Aorta (tissue), 5 donors: ENCODE measurements around the gene NFIA. TPM values are rescaled to one million over a fixed set of nuclear protein-coding genes. Genes with fewer than 3 reads are reported as not detected.
"Not testable (repeated sequence)": the region's sequence is repeated elsewhere in the genome, so short reads cannot be mapped to it uniquely, and the experiment has no call there.

Experiments
- ATAC-seq: fragments of 200-7000 bp; cut with Tn5 transposase; one replicate; pipeline ENCODE4 v1.9.1; 2022; ENCODE audit warnings: moderate library complexity; ENCODE audit not compliant: low FRiP score
- DNase-seq, 2 donors: peaks; one replicate each; pipeline ENCODE4 v3.0.0-alpha.2; 2020
- H3K27ac ChIP-seq, 2 donors: one replicate each; pipeline ENCODE4 v1.5.1; 2013; ENCODE audit warnings: low read length in 2 of 2, mild to moderate bottlenecking in 2 of 2, moderate library complexity in 2 of 2, control low read depth in 1 of 2, inconsistent platforms in 1 of 2, low read depth in 1 of 2
- H3K27me3 ChIP-seq, 2 donors: one replicate each; pipeline ENCODE4 v1.6.1; 2013; ENCODE audit warnings: control low read depth in 1 of 2, low read length in 1 of 2, mild to moderate bottlenecking in 1 of 2, moderate library complexity in 1 of 2; ENCODE audit not compliant: insufficient read depth in 2 of 2, control insufficient read depth in 1 of 2
- H3K36me3 ChIP-seq, 2 donors: one replicate each; pipeline ENCODE4 v1.6.1; 2013; ENCODE audit warnings: control low read depth in 1 of 2, low read length in 1 of 2, mild to moderate bottlenecking in 1 of 2; ENCODE audit not compliant: insufficient read depth in 2 of 2, control insufficient read depth in 1 of 2
- H3K4me1 ChIP-seq, 2 donors: one replicate each; pipeline ENCODE4 v1.6.1; 2013; ENCODE audit warnings: low read length in 2 of 2, control low read depth in 1 of 2, mild to moderate bottlenecking in 1 of 2, moderate library complexity in 1 of 2; ENCODE audit not compliant: insufficient read depth in 2 of 2, control insufficient read depth in 1 of 2
- H3K4me3 ChIP-seq, 2 donors: one replicate each; pipeline ENCODE4 v1.5.1; 2013; ENCODE audit warnings: low read length in 2 of 2, control low read depth in 1 of 2, mild to moderate bottlenecking in 1 of 2
- H3K9me3 ChIP-seq: one replicate; pipeline ENCODE4 v1.6.1; 2013; ENCODE audit warnings: mild to moderate bottlenecking, low read length; ENCODE audit not compliant: control insufficient read depth
- WGBS, 2 donors: extraction: QIAGEN DNeasy Blood & Tissue Kit; methylation state at CpG; one replicate each; pipeline ENCODE4 v1.1.7; 2013; 5-methylcytosine and 5-hydroxymethylcytosine counted together
- intact Hi-C, 2 donors: fragments of 100-400 bp; cut with DNase I; formaldehyde crosslinking; loops; one replicate each; pipeline versions ENCODE4 v1.14.2 to v1.15.0; 2022
- polyA plus RNA-seq, 2 donors: library from polyadenylated mRNA; stranded (reverse); fragments of 200-250 nt; gene quantifications; one replicate each; pipeline ENCODE4 v1.2.3, GENCODE V29; 2013
- total RNA-seq, 2 donors: library from RNA; stranded (reverse); fragmentation: NEBNext Ultra II Directional; extraction: Animal tissue kit (Norgen Biotek cat#: 25700); gene quantifications; one replicate each; pipeline ENCODE4 v1.2.1, GENCODE V29; 2021
- donor health status: healthy with polysubstance abuse.
- donor health status: Bipolar disorder and iron deficiency.
- donor health status: DM: no; HTN: no; CAD: no.
- donor health status: DM: no; HTN: no; CAD: no.
- donor health status: DM: yes; HTN: yes; CAD: no.

NFIA gene
- total and polyA plus RNA-seq, 4 donors = 15.3 to 221 (median 82.4) TPM

- H3K27me3 ChIP-seq, H3K36me3 ChIP-seq, intact Hi-C loops, H3K4me3 ChIP-seq, H3K9me3 ChIP-seq, H3K4me1 ChIP-seq: not testable (repeated sequence)
- peak overlapping the region; percentile 0 to 23 for H3K27ac ChIP-seq
- WGBS, 2 donors = 52 to 56% methylated on average over 8 of the region's 8 CpGs
- DNase-seq (peak; percentile 59 to 86), ATAC-seq (peak; percentile 69)
Observed at GRCh38 chr1:61278503-61278902, 196.1 kb downstream of the NFIA start.

- Histone ChIP-seq H3K4me3 (no peak overlapping the region), H3K27me3 (no peaks in the 10 kb centered on the region), H3K36me3 (no peaks in the 10 kb centered on the region), H3K9me3 (no peaks in the 10 kb centered on the region), H3K27ac (peak overlapping the region in 1 of 2 donors; percentile 70), H3K4me1 (peaks cover 0 to 4% of the 10 kb centered on the region in 2 donors)
- DNase-seq = no peak
- no peak for ATAC-seq
- WGBS, 2 donors = 35 to 46% methylated on average over 1 of the region's 1 CpG
- intact Hi-C loops = no loop called here
Observed at GRCh38 chr1:61278966-61279365, 196.6 kb downstream of the NFIA start.

- peaks cover 0 to 7% of the 10 kb centered on the region in 2 donors for H3K4me1 ChIP-seq
- no peak overlapping the region for H3K4me3 ChIP-seq
- peak overlapping the region; percentile 6 to 75 for H3K27ac ChIP-seq
- no peaks in the 10 kb centered on the region for H3K9me3 ChIP-seq
- DNase-seq = no peak
- WGBS, 2 donors = 5 to 6% methylated on average over 4 of the region's 4 CpGs
- no peaks in the 10 kb centered on the region for H3K27me3 ChIP-seq
- ATAC-seq = no peak
- H3K36me3 ChIP-seq = no peaks in the 10 kb centered on the region
- intact Hi-C loops = no loop called here
Observed at GRCh38 chr1:61279570-61279969, 197.2 kb downstream of the NFIA start.

GRCh38 chr1:61280452-61280851 lies 198.1 kb downstream of the NFIA start:
- DNase-seq = no peak
- no peak for ATAC-seq
- Histone ChIP-seq H3K4me1 (peaks cover 2 to 6% of the 10 kb centered on the region in 2 donors), H3K27me3 (no peaks in the 10 kb centered on the region), H3K36me3 (no peaks in the 10 kb centered on the region), H3K27ac (peak overlapping the region in 1 of 2 donors; percentile 59), H3K4me3 (no peak overlapping the region), H3K9me3 (no peaks in the 10 kb centered on the region)
- 50 to 64% methylated on average over 5 of the region's 5 CpGs for WGBS, 2 donors
- intact Hi-C loops = loop anchor here in 1 of 2 donors (5.0 kb wide), 1 partner anchor 33 kb away; no protein-coding TSS in a partner anchor

- ATAC-seq (no peak), DNase-seq (no peak)
- H3K27me3 ChIP-seq = no peaks in the 10 kb centered on the region
- H3K4me1 ChIP-seq = peaks cover 6 to 14% of the 10 kb centered on the region in 2 donors
- intact Hi-C loops = loop anchor here in 1 of 2 donors (5.0 kb wide), 1 partner anchor 35 kb away; no protein-coding TSS in a partner anchor
- no peak overlapping the region for H3K4me3 ChIP-seq
- 45 to 47% methylated on average over 3 of the region's 3 CpGs for WGBS, 2 donors
- no peaks in the 10 kb centered on the region for H3K36me3 ChIP-seq
- H3K27ac ChIP-seq = peak overlapping the region in 1 of 2 donors; percentile 22
- no peaks in the 10 kb centered on the region for H3K9me3 ChIP-seq
Observed at GRCh38 chr1:61282387-61282786, 200.0 kb downstream of the NFIA start.

GRCh38 chr1:61284248-61284854 lies 202.0 kb downstream of the NFIA start:
- peak overlapping the region in 1 of 2 donors; percentile 14 for H3K27ac ChIP-seq
- no peaks in the 10 kb centered on the region for H3K36me3 ChIP-seq
- 96 to 97% methylated on average over 3 of the region's 3 CpGs for WGBS, 2 donors
- no peaks in the 10 kb centered on the region for H3K9me3 ChIP-seq
- no peak overlapping the region for H3K4me3 ChIP-seq
- H3K27me3 ChIP-seq = no peaks in the 10 kb centered on the region
- intact Hi-C loops = loop anchor here in 1 of 2 donors (5.0 kb wide), 1 partner anchor 37 kb away; no protein-coding TSS in a partner anchor
- DNase-seq (no peak), ATAC-seq (no peak)
- H3K4me1 ChIP-seq = peaks cover 8 to 21% of the 10 kb centered on the region in 2 donors

GRCh38 chr1:61284936-61285335 lies 202.6 kb downstream of the NFIA start:
- peaks cover 10 to 21% of the 10 kb centered on the region in 2 donors for H3K4me1 ChIP-seq

GRCh38 chr1:61285371-61285885 lies 203.1 kb downstream of the NFIA start:
- peaks cover 10 to 21% of the 10 kb centered on the region in 2 donors for H3K4me1 ChIP-seq
- no peaks in the 10 kb centered on the region for H3K36me3 ChIP-seq
- ATAC-seq (no peak), DNase-seq (no peak)
- WGBS, 2 donors = 34 to 37% methylated on average over 3 of the region's 3 CpGs
- no peak overlapping the region for H3K4me3 ChIP-seq
- intact Hi-C loops = loop anchor here (5.0 kb wide), 2 partner anchors 52 to 203 kb away; partner anchors contain the start of gene NFIA (in 1 of the 2)
- H3K27me3 ChIP-seq = no peaks in the 10 kb centered on the region
- no peaks in the 10 kb centered on the region for H3K9me3 ChIP-seq
- peak overlapping the region in 1 of 2 donors; percentile 3 for H3K27ac ChIP-seq

More at GRCh38 chr1:61284936-61285335, 202.6 kb downstream of the NFIA start:
- ATAC-seq = no peak
- no peak for DNase-seq
- H3K27ac ChIP-seq = peak overlapping the region; percentile 14 to 45
- no peaks in the 10 kb centered on the region for H3K27me3 ChIP-seq
- 88 to 92% methylated on average over 5 of the region's 5 CpGs for WGBS, 2 donors
- H3K9me3 ChIP-seq = no peaks in the 10 kb centered on the region
- intact Hi-C loops = loop anchor here (5.0 kb wide), 3 partner anchors 38 to 203 kb away; partner anchors contain the start of gene NFIA (in 1 of the 2)
- H3K4me3 ChIP-seq = no peak overlapping the region
- H3K36me3 ChIP-seq = no peaks in the 10 kb centered on the region
